DND-41 (cell line): ENCODE results near the gene ZACN.

ENCODE experiments used
- CTCF ChIP-seq: IDR thresholded peaks from 2 replicates; pipeline ENCODE4 v1.5.1; 2012; ENCODE audit warnings: borderline replicate concordance, low read length, moderate library complexity, mild to moderate bottlenecking; ENCODE audit not compliant: poor library complexity, severe bottlenecking; ENCODE audit errors: extremely low read depth
- EZH2 ChIP-seq: IDR thresholded peaks from 3 replicates; pipeline ENCODE4 v1.6.1; 2012; ENCODE audit warnings: borderline replicate concordance, low read depth, mild to moderate bottlenecking, moderate library complexity, low read length, inconsistent platforms; ENCODE audit not compliant: severe bottlenecking

- TF ChIP-seq EZH2 (no peak), CTCF (no peak)
These were observed 24.9 kb upstream of the ZACN start for GRCh38 chr17:76054112-76054476.
